Measurements from ENCODE around the gene TRIAP1.

Gene TRIAP1

DNA sequence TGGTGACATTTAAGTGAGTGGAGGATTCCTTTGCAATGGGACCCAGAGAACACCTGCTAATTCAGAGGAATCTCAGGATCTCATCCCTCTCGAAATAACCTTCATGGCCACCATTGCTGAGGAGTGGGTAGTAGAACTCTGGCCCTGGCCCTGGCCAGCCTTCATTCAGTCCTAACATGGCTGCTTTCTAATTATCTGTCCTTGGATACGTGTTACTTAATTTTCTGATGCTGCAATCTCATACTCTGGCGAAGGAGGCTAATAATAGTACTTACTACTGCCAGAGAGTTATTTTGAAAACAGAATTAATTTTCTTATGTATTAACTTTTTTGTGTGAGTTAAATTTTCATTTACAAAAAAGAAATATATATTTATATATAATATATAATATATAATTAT, 20.4 kb downstream of the TRIAP1 start:
- no peak for DNase-seq

DNA sequence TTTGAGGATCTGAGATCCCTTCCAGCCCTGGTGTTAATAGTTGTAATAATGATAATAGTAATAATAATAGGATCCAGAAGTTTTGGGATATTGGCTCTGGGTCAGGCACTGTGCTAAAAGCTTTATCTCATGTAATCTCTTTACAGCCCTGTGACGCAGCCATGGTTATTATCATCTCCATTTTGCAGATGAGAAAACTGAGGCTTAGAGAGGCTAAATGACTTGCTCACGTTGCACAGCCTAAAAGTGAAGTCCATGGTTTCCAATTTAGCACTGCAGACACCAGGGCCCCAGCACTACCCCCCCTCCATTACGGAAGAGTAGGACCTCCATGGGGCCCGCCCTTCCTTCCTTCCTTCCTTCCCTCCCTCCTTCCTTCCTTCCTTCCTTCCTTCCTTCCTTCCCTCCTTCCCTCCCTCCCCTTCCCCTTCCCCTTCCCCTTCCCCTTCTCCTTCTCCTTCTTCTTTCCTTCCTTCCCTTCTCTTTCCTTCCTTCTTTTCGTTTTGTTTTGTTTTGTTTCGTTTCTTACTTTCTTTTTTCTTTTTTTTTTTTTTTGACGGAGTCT, 23.2 kb downstream of the TRIAP1 start:
- DNase-seq = no peak

DNA sequence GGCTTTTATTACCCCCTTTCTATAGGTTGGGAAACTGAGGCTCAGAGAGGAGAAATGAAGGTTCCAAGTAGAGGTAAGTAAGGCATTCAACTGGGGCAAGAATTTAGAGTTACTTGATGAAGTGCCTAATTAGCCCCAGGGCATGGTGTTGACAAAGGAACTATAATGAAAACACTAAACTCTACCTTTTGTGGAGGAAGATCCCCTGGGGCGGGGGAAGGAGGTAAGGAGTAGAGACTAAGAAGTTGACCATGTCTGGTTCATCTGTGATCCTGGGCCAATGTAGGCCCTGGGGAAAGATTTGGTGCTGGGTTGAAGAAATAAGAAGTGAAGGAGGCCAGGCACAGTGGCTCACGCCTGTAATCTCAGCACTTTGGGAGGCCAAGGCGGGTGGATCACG, 24.5 kb downstream of the TRIAP1 start:
- DNase-seq = no peak

DNA sequence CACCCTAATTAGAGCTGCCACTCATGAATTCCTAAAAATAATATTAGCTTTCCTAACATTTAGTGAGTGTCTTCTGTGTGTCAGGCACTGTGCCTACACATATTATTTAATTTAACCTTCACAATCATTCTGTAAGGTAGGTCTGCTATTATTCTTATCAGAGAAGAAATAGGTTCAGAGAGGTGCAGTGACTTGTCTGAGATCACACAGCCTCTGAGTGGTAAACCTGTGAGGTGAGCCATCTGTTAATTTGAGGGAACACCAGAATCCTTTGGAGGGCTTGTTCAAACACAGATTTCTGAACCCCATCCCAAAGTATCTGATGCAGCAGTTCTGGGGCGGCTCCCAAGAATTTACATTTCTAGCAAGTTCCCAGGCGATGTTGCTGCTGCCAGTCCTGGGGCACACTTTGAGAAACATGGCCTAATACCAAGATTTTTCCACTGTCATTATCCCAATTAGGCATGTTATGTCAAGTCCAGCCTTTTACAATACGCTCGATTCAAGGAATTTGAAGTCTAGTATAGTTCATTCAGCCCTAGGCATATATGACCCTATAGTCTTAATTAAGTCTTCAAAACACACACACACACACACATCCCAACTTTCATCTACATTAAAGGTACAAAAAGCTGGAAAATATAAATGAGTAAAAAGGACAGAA, 28.1 kb downstream of the TRIAP1 start:
- DNase-seq = no peak

DNA sequence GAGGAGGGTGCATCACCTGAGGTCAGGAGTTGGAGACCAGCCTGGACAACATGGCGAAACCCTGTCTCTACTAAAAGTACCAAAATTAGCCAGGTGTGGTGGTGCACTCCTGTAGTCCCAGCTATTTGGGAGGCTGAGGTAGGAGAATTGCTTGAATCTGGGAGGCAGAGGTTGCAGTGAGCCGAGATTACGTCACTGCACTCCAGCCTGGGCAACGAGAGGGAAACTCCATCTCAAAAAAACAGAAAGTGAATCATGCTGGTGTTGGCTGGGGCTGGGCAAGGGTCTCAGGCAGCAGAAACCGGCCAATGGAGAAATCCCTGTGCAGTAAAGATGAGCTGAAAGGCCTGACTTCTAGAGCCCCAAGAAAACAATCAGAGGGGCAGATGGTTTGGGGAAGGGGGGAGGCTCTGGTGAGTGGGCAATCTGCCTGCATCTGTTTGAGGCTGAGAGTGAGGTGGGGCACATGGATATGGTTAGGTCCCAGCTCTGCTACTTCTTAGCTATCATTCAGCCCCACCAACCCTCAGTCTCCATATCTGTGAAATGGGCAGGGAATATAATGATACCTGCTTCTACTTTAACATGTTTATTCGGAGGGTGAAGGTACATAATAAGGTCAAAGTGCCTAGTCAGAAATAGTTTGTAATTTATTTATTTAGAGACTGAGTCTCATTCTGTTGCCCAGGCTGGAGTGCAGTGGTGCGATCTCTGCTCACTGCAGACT, 29.5 kb downstream of the TRIAP1 start:
- no peak for DNase-seq

DNA sequence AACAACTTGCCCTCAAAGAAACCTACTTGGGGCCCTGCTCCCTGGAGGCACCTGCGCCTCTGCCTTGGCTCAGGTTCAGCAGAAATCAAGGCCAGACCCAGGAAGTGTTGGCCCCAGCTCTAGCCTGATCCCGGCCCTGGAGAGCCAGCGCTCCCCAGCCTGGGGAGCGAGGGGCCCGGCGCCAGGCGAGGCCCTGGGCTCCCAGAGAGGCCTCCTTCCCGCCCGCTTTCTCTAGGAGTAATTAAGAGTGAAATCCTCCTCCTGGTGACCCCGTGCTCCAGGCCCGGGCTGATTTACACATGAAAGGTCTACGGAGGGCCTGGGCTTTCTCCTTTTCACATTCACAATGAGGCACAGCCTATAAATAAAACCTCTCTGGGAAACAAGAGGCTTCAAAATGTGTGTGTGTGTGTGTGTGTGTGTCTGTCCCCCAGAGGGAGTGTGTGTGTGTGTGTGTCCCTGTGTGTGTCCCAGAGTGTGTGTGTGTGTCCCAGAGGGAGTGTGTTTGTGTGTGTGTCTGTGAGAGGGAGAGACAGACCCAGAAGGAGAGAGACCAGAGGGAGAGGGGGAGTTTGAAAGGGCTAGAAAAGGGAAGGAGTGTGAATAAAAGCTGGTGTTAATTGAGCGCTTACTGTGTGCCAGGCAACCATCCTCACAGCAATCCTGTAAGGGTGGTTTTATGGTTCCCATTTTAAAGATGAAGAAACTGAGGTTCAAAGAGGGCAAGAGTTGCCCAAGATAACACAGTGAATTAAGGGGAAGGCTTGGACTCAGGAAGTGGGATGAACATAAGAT, 32.1 kb downstream of the TRIAP1 start:
- no peak for DNase-seq

DNA sequence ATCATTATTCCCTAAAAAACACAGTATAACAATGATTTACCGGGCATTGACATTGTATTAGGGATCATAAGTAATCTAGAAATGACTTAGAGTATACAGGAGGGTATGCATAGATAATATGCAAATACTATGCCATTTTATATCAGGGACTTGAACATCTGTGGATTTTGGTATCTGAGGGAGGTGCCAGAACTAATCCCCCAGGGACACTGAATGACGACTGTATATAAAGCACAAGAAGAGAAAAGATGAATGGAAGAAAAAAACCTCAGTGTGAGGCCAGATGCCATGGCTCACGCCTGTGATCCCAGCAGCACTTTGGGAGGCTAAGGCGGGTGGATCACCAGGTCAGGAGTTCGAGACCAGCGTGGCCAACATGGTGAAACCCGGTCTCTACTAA, 33.8 kb downstream of the TRIAP1 start:
- no peak for DNase-seq

DNA sequence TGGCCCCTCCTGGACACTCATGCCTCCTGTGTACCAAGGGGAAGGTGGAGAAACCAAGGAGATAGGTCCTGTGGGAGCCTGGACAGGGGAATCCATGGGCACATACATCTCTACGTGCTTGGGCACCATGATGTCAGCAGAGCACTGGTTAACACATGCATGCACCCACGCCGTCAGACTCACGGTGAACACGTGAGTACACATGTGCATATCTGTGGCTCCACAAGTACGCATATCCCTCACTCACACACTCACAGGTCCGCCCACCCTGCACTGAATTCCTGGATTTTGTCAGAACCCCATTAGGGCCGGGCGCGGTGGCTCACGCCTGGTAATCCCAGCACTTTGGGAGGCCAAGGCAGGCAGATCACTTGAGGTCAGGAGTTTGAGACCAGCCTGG, 37.4 kb downstream of the TRIAP1 start:
- DNase-seq = no peak

DNA sequence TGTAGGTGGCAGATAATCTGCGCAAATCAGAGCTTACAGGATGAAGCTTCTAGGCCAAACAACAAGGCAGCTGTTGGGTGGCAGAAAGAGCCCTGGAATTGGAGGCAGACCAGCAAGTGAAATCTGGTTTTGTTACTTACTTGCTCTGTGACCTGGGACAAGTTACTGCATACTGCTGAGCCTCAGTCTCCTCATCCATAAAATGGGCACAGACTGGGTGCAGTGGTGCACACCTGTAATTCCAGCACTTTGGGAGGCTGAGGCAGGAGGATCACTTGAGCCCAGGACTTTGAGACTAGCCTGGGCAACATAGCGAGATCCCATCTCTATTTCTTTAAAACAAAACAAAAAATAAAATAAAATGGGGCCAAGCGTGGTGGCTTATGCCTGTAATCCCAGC, 39.6 kb downstream of the TRIAP1 start:
- DNase-seq = no peak

DNA sequence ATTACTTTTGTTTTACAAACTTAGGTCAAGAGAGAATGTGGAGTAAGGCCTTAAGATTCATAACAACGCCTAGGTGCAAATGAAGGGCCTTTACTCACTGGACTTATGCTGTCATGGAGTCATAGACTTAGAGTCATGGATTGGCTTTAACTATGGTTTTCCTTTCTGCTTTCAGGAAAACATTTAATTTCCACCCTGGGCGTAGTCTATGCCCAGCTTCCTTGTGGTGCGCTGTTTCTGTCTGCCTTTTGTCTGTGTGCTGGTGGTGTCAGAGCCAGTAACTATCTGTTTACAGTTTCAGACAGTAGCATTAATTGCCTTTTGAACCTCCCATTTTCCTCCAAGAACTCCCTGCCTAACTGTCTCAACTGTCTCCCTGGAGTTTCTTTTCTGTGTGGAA, 40.1 kb downstream of the TRIAP1 start:
- no peak for DNase-seq

DNA sequence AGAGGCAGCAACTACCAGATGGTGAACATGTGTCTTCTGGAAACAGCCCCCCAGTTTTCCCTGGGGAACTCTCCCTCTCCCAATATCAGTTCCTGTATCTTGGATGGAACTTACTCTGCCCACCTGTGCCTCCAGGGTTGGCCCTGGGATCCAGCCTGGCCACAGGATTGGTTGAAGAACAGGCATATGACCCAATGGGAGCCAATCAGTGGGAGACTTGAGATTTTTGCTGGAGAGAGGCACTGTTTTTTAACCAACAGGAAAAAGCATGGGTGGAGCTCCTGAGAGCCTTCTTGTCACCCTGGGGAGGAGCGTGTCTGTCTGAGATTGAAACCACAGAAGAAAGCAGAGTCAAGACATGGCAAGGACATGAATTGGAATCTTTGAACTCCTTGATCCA, 41.9 kb downstream of the TRIAP1 start:
- no peak for DNase-seq

DNA sequence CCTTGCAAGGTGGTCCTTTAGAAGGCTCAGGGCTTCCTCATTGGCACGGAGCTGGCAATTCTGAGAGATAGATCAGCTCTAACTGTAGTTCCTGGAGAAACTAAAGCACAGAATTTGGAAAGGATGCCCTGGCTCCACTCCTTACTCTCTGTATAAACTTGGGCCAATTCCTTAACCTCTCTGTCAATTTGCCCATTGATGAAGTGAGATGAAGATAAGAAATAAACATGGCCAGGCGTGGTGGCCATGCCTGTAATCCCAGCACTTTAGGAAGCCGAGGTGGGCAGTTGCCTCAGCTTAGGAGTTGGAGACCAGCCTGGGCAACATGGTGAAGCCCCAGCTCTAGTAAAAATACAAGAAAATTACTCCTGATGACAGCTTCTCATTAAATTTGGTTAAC, 42.3 kb downstream of the TRIAP1 start:
- no peak for DNase-seq

DNA sequence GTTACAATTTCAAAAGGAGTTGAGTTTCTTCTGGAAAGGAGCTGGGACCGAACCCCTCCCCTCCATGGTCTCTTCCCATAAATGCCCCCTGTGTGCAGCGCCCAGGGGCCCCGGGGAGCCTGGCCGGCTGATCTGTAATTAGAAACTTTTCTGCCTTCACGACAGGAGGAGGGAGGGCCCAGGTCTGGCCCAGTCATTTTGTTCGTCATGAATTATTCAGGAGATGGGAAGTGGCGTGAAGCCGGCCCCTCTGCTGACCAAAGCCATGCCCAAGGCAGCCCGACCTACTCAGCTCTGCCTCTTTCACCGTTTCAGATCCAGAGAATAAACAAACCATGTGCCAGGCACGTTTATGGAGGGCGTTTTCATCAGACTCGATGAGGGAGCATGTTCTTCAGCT, 44.0 kb downstream of the TRIAP1 start:
- no peak for DNase-seq

DNA sequence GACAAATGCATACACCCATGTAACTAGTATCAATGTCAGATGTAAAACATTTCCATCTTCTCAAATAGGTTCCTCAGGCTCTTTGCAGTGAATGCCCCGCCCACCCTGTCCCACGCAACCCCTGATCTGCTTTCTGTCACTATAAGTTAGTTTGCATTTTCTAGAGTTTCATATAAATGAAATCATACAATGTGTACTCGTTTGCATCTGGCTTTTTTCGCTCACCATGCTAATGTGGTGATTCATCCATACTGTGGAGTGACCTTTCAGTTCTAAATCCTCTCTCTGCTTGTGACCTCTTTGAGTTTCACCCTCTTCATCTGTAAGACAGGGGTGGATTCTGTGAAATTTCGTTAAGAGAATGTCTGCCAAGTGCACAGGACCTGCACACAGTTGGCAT, 46.7 kb downstream of the TRIAP1 start:
- no peak for DNase-seq

DNA sequence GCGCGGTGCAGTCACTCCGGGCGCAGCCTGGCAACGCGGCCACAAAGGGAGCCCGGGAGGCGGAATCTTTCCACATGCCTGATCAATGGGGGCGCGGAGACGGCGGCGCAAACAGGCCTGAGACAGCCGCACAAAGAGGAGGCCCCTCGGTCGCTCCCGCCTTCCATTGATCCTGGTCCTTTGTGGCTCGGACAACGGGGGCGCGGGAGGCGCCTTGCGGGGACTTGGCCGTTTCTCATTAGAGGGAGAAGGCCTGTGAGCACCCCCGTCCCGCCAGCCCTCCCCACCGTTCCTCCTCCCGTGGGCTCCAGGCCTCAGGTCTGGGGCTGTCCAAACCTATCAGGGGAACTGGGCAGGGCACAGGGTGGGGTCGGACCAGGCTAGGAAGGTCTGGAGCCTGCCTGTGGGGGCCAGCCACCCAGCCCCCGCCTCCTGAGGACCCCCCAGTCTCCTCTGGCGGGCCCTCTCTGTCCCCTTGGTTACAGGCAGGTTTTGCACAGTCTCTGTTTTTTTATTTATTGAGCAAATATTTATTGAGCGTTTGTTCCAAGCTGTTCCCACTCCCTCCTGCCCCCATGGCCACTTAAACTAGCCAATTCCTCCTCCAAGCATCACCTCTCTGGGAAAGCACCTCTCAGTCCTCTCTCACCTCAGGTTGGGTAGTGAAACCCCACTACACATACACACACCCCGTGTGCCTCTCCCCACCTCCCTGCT, 48.2 kb downstream of the TRIAP1 start:
- no peak for DNase-seq

DNA sequence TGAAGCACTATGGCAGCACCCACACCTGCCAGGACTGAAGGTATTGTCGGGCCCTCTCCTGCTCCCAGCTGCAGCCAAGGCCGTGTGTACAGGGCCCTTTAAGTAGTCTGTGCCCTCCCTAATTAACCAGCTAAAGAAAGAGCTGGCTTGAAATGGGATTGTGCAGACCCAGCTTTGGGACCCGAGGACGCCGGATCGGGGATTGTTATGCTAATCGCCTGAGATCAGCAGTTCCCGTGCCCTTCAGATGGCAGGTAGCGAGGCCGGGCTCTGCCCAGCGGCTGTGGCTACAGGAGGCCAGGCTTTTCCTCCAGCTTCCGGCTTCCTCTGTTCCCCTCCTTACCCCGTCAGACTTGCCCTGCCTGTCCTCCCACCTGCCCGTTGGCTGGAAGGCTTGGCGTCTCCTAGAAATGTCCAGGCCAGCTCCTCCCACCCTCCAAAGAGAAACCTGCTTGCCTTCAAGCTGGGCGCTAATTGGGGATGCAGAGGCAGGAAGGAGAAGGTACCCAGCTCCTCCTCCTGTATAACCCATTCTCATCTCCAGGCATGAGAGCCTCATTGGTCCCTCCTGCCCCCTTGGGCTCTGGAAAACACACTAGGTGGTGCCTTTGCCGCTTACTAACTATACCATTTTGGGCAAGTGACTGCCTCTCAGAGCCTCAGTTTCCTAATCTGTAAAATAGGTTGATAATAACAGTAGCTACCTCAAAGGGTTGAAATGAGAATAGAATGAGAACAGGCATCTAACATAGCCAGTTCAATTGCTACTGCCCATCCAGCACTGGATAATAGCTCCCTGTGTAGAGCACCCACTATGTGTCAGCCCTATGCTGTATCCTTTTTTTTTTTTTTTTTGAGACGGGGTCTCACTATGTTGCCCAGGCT, 51.5 kb downstream of the TRIAP1 start:
- DNase-seq = no peak
